Transverse colon (tissue), 3 donors: ENCODE measurements around the gene NAA38.

Source experiments
- CTCF ChIP-seq, 5 experiments: fragments of 200-600 bp in 3 of 5; fragments of 450-650 bp in 2 of 5; sonication (generic) in 3 of 5; IDR thresholded peaks; 1 replicate in 2 of 5; 2 replicates in 3 of 5; pipeline ENCODE4 v1.5.1; 2016 to 2017; ENCODE audit warnings: antibody characterized with exemption in 5 of 5, inconsistent platforms in 3 of 5, mild to moderate bottlenecking in 2 of 5, moderate library complexity in 1 of 5
- POLR2A ChIP-seq: fragments of 450-650 bp; IDR thresholded peaks from one replicate; pipeline ENCODE4 v1.6.1; 2016; ENCODE audit warnings: antibody characterized with exemption, mild to moderate bottlenecking, moderate library complexity

- TF ChIP-seq POLR2A, result no peak
- no peak for TF ChIP-seq CTCF (IDR thresholded peaks at IDR 0.05)
Measured at GRCh38 chr17:7848739-7849129, 8.6 kb downstream of the NAA38 start.
